Stimulated activated CD4-positive, alpha-beta T cell treated with anti-CD3 and anti-CD28 coated beads, Interleukin-1b, Interleukin-23, amount 100 ng/mL, for 48 hours (primary cell): ENCODE results near the gene MAGEA4.

Experiments
- DNase-seq: peaks from one replicate; pipeline ENCODE4 v3.0.0-alpha.2; 2020

MAGEA4 gene

GRCh38 chrX:151929126-151929525, 16.4 kb downstream of the MAGEA4 start:
- no peak for DNase-seq

- DNase-seq: no peak
These were observed 22.7 kb downstream of the MAGEA4 start for GRCh38 chrX:151935358-151935757.

- DNase-seq: no peak
These were observed 25.5 kb downstream of the MAGEA4 start for GRCh38 chrX:151938172-151938571.

GRCh38 chrX:151954730-151955129, 42.0 kb downstream of the MAGEA4 start:
- no peak for DNase-seq

- no peak for DNase-seq
These were observed 45.4 kb downstream of the MAGEA4 start for GRCh38 chrX:151958101-151958500.

- no peak for DNase-seq
These were observed 49.3 kb downstream of the MAGEA4 start for GRCh38 chrX:151962034-151962433.

- DNase-seq: no peak
These were observed 53.5 kb downstream of the MAGEA4 start for GRCh38 chrX:151966236-151966635.

GRCh38 chrX:151970027-151970426, 57.3 kb downstream of the MAGEA4 start:
- no peak for DNase-seq

GRCh38 chrX:151970661-151971060, 58.0 kb downstream of the MAGEA4 start:
- DNase-seq: no peak

GRCh38 chrX:151973060-151973661, 60.5 kb downstream of the MAGEA4 start:
- DNase-seq: no peak

GRCh38 chrX:151973851-151974335, 61.2 kb downstream of the MAGEA4 start:
- no peak for DNase-seq
